Trophoblast cell (in vitro differentiated cells and primary cell): Measurements from ENCODE around the gene YTHDF1.
"Not testable (repeated sequence)": the region's sequence is repeated elsewhere in the genome, so short reads cannot be mapped to it uniquely, and the experiment has no call there.

Experiments used
- DNase-seq, 2 donors: peaks; one replicate each; pipeline ENCODE4 v3.0.0-alpha.2; 2016
- H2AFZ ChIP-seq: 2 replicates; pipeline ENCODE4 v1.6.1; 2013; ENCODE audit warnings: low read length, moderate library complexity, mild to moderate bottlenecking; ENCODE audit not compliant: insufficient read depth, poor library complexity
- H2AK5ac ChIP-seq: 2 replicates; pipeline ENCODE4 v1.6.1; 2013; ENCODE audit warnings: mild to moderate bottlenecking, low read length
- H2BK120ac ChIP-seq: 2 replicates; pipeline ENCODE4 v1.6.1; 2013; ENCODE audit warnings: low read length, mild to moderate bottlenecking, moderate library complexity; ENCODE audit not compliant: insufficient read depth, poor library complexity
- H2BK12ac ChIP-seq: 2 replicates; pipeline ENCODE4 v1.6.1; 2013; ENCODE audit warnings: mild to moderate bottlenecking, low read length, moderate library complexity
- H2BK5ac ChIP-seq: 2 replicates; pipeline ENCODE4 v1.6.1; 2013; ENCODE audit warnings: low read length, low read depth, moderate library complexity, mild to moderate bottlenecking; ENCODE audit not compliant: poor library complexity
- H3K14ac ChIP-seq: 2 replicates; pipeline ENCODE4 v1.6.1; 2013; ENCODE audit warnings: mild to moderate bottlenecking, low read length
- H3K18ac ChIP-seq: 2 replicates; pipeline ENCODE4 v1.6.1; 2013; ENCODE audit warnings: mild to moderate bottlenecking, low read length
- H3K23ac ChIP-seq: 2 replicates; pipeline ENCODE4 v1.6.1; 2013; ENCODE audit warnings: low read length
- H3K27ac ChIP-seq: 2 replicates; pipeline ENCODE4 v1.5.1; 2013; ENCODE audit warnings: low read depth, mild to moderate bottlenecking, inconsistent platforms, low read length, moderate library complexity
- H3K27me3 ChIP-seq: 2 replicates; pipeline ENCODE4 v1.6.1; 2013; ENCODE audit warnings: inconsistent platforms, mild to moderate bottlenecking, low read length, moderate library complexity; ENCODE audit not compliant: insufficient read depth
- H3K36me3 ChIP-seq, 2 experiments: 1 replicate in 1 of 2; 2 replicates in 1 of 2; pipeline ENCODE4 v1.6.1; 2013; ENCODE audit warnings: low read length in 2 of 2, mild to moderate bottlenecking in 2 of 2, moderate library complexity in 1 of 2; ENCODE audit not compliant: insufficient read depth in 2 of 2, control insufficient read depth in 1 of 2
- H3K4ac ChIP-seq: 2 replicates; pipeline ENCODE4 v1.6.1; 2013; ENCODE audit warnings: low read depth, mild to moderate bottlenecking, low read length, moderate library complexity
- H3K4me1 ChIP-seq, 2 experiments: 1 replicate in 1 of 2; 2 replicates in 1 of 2; pipeline ENCODE4 v1.6.1; 2013; ENCODE audit warnings: low read length in 2 of 2, mild to moderate bottlenecking in 2 of 2, moderate library complexity in 1 of 2; ENCODE audit not compliant: insufficient read depth in 2 of 2, control insufficient read depth in 1 of 2
- H3K4me2 ChIP-seq: 2 replicates; pipeline ENCODE4 v1.6.1; 2013; ENCODE audit warnings: inconsistent platforms, mild to moderate bottlenecking, low read length, moderate library complexity
- H3K4me3 ChIP-seq: 2 replicates; pipeline ENCODE4 v1.5.1; 2013; ENCODE audit warnings: mild to moderate bottlenecking, low read depth, low read length, inconsistent platforms
- H3K79me1 ChIP-seq: one replicate; pipeline ENCODE4 v1.6.1; 2013; ENCODE audit warnings: low read length
- H3K79me2 ChIP-seq: 2 replicates; pipeline ENCODE4 v1.6.1; 2013; ENCODE audit warnings: low read length, mild to moderate bottlenecking; ENCODE audit not compliant: control insufficient read depth, insufficient read depth, poor library complexity
- H3K9ac ChIP-seq: 2 replicates; pipeline ENCODE4 v1.6.1; 2013; ENCODE audit warnings: mild to moderate bottlenecking, low read length
- H3K9me3 ChIP-seq: 2 replicates; pipeline ENCODE4 v1.6.1; 2013; ENCODE audit warnings: low read depth, mild to moderate bottlenecking, control low read depth, inconsistent platforms, low read length; ENCODE audit not compliant: insufficient read depth
- H4K12ac ChIP-seq: 2 replicates; pipeline ENCODE4 v1.6.1; 2013; ENCODE audit warnings: low read depth, mild to moderate bottlenecking, low read length, moderate library complexity
- H4K8ac ChIP-seq: 2 replicates; pipeline ENCODE4 v1.6.1; 2013; ENCODE audit warnings: low read depth, mild to moderate bottlenecking, low read length, moderate library complexity
- H4K91ac ChIP-seq: one replicate; pipeline ENCODE4 v1.6.1; 2013; ENCODE audit warnings: low read depth, mild to moderate bottlenecking, low read length, moderate library complexity
- WGBS: extraction: QIAGEN DNeasy Blood & Tissue Kit; methylation state at CpG from one replicate; pipeline ENCODE4 v1.1.7; 2013; ENCODE audit warnings: missing lambda C conversion rate; ENCODE audit not compliant: insufficient read length, insufficient coverage; ENCODE audit errors: extremely low coverage; 5-methylcytosine and 5-hydroxymethylcytosine counted together

YTHDF1 gene

GRCh38 chr20:63222541-63222940 is 6.6 kb upstream of the YTHDF1 start:
- H2BK12ac ChIP-seq = no peak overlapping the region
- no peak overlapping the region for H3K18ac ChIP-seq
- H3K27me3 ChIP-seq = no peaks in the 10 kb centered on the region
- peaks cover 21% of the 10 kb centered on the region for H3K79me1 ChIP-seq
- WGBS = no CpG with 5 or more reads among the region's 7 CpGs
- H3K9ac ChIP-seq = no peak overlapping the region
- H3K23ac ChIP-seq = no peak overlapping the region
- peaks cover 3% of the 10 kb centered on the region for H3K79me2 ChIP-seq
- no peak overlapping the region for H3K4ac ChIP-seq
- no peak for DNase-seq
- no peak overlapping the region for H4K12ac ChIP-seq
- no peak overlapping the region for H2AFZ ChIP-seq
- no peak overlapping the region for H3K4me3 ChIP-seq
- H2AK5ac ChIP-seq = no peak overlapping the region
- H3K4me1 ChIP-seq = peaks cover 27 to 29% of the 10 kb centered on the region in 2 experiments
- H3K4me2 ChIP-seq = no peak overlapping the region
- no peak overlapping the region for H2BK120ac ChIP-seq
- H4K8ac ChIP-seq = no peak overlapping the region
- H3K27ac ChIP-seq = no peak overlapping the region
- no peak overlapping the region for H3K14ac ChIP-seq
- H3K36me3 ChIP-seq = no peaks in the 10 kb centered on the region
- no peak overlapping the region for H2BK5ac ChIP-seq
- no peaks in the 10 kb centered on the region for H3K9me3 ChIP-seq
- H4K91ac ChIP-seq = no peak overlapping the region

GRCh38 chr20:63221400-63222053 is 5.6 kb upstream of the YTHDF1 start:
- not testable (repeated sequence) for DNase-seq, H3K9me3 ChIP-seq, H4K91ac ChIP-seq, H3K4ac ChIP-seq, H3K18ac ChIP-seq, H4K8ac ChIP-seq, H2BK120ac ChIP-seq, H2AFZ ChIP-seq, H3K9ac ChIP-seq, H4K12ac ChIP-seq, H3K36me3 ChIP-seq, H2BK12ac ChIP-seq, H2BK5ac ChIP-seq, H3K79me2 ChIP-seq, H3K4me2 ChIP-seq, H3K23ac ChIP-seq, H3K14ac ChIP-seq, H3K27ac ChIP-seq, H3K4me3 ChIP-seq, H3K27me3 ChIP-seq, H2AK5ac ChIP-seq
- no CpG with 5 or more reads among the region's 12 CpGs for WGBS
- Histone ChIP-seq H3K79me1 (peaks cover 17% of the 10 kb centered on the region), H3K4me1 (peaks cover 29 to 30% of the 10 kb centered on the region in 2 experiments)

- Histone ChIP-seq H2AK5ac (no peak overlapping the region), H2BK12ac (no peak overlapping the region), H3K23ac (no peak overlapping the region), H3K79me1 (peaks cover 16% of the 10 kb centered on the region), H3K36me3 (no peaks in the 10 kb centered on the region), H3K27me3 (no peaks in the 10 kb centered on the region), H3K9me3 (no peaks in the 10 kb centered on the region), H3K4me2 (no peak overlapping the region), H3K14ac (no peak overlapping the region), H2AFZ (no peak overlapping the region), H3K9ac (no peak overlapping the region), H4K8ac (no peak overlapping the region), H3K18ac (no peak overlapping the region), H2BK120ac (no peak overlapping the region), H4K91ac (no peak overlapping the region), H3K27ac (no peak overlapping the region), H3K4me3 (no peak overlapping the region), H3K4ac (no peak overlapping the region), H2BK5ac (no peak overlapping the region), H3K79me2 (peaks cover 2% of the 10 kb centered on the region), H4K12ac (no peak overlapping the region), H3K4me1 (peaks cover 25 to 30% of the 10 kb centered on the region in 2 experiments)
- no peak for DNase-seq
- WGBS = no CpG with 5 or more reads among the region's 9 CpGs
These were observed 4.9 kb upstream of the YTHDF1 start for GRCh38 chr20:63220696-63221399.

GRCh38 chr20:63219866-63220521 is 4.1 kb upstream of the YTHDF1 start:
- Histone ChIP-seq H4K12ac (no peak overlapping the region), H2AFZ (no peak overlapping the region), H3K79me1 (peaks cover 20% of the 10 kb centered on the region), H3K4me2 (no peak overlapping the region), H2AK5ac (peak overlapping the region; percentile 49), H2BK120ac (no peak overlapping the region), H2BK5ac (no peak overlapping the region), H3K14ac (no peak overlapping the region), H3K36me3 (peaks cover 0 to under 1% of the 10 kb centered on the region in 2 experiments), H3K27me3 (no peaks in the 10 kb centered on the region), H3K4ac (no peak overlapping the region), H3K23ac (no peak overlapping the region), H3K9me3 (no peaks in the 10 kb centered on the region), H3K4me1 (peaks cover 20 to 25% of the 10 kb centered on the region in 2 experiments), H3K79me2 (peaks cover 10% of the 10 kb centered on the region), H4K8ac (no peak overlapping the region), H2BK12ac (no peak overlapping the region), H3K4me3 (peak overlapping the region; percentile 6), H3K18ac (no peak overlapping the region), H3K27ac (no peak overlapping the region), H4K91ac (no peak overlapping the region), H3K9ac (no peak overlapping the region)
- DNase-seq = no peak
- no CpG with 5 or more reads among the region's 25 CpGs for WGBS
